Astrocyte (in vitro differentiated cells and primary cell): Measurements from ENCODE around the gene IPO4.

Experiments
- CTCF ChIP-seq: IDR thresholded peaks from 2 replicates; pipeline ENCODE4 v1.5.1; 2011; ENCODE audit warnings: low read depth, mild to moderate bottlenecking, inconsistent platforms, low read length, moderate library complexity; ENCODE audit not compliant: insufficient read depth
- EZH2 ChIP-seq: IDR thresholded peaks from 2 replicates; pipeline ENCODE4 v1.6.1; 2012; ENCODE audit warnings: mild to moderate bottlenecking, low read length, inconsistent platforms; ENCODE audit not compliant: insufficient read depth

DNA sequence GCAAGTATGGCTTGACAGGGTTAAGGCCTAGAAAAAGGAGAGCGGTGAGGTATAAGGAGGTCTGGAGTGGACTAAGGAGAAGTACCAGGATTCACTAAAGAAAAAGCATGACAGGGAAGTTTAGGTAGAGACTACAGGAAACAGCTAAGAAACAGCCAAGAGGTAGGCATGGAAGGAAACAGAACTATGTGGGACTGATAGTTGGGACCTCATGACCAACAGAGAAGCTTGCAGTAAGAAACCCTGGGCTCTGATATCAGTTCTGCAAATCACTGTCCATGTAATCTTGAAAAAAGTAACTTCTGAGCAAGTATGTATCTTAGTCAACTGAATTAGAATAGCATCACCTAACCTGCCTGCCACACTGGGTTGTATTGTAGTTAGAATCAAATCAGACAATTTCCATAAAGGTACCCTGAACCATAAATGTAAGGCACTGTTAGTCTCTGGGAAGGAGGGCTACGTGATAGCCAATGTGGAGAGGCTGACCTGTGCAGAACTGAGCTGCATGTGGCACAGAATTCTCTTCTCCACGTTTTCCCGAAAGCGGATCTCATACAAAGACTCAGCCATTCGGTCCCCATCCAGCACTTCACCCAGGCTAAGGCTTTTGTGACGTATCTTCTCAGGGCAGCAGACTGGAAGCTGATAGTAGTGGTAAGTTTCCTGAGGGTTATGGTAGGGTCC, 5.7 kb upstream of the IPO4 start:
- TF ChIP-seq CTCF (no peak), EZH2 (no peak)
